Neural progenitor cell (in vitro differentiated cells): ENCODE data around the gene OSGIN1. TPM values are rescaled to one million over a fixed set of nuclear protein-coding genes. Genes with fewer than 3 reads are reported as not detected.
A peak's percentile ranks its signal among the peaks of the same experiment; 100 is the strongest.

Experiments used
- DNase-seq: peaks from one replicate; pipeline ENCODE4 v3.0.0-alpha.2; 2016; ENCODE audit warnings: low spot score
- H2AFZ ChIP-seq: fragments of 200-600 bp; sonication (generic); replicated peaks from 2 replicates; pipeline ENCODE4 v1.6.1; 2016; ENCODE audit warnings: antibody characterized with exemption
- H3F3A ChIP-seq: fragments of 200-600 bp; sonication (generic); 2 replicates; pipeline ENCODE4 v1.6.1; 2016; ENCODE audit warnings: antibody characterized with exemption, low read depth
- H3K27ac ChIP-seq: fragments of 200-600 bp; sonication (generic); 2 replicates; pipeline ENCODE4 v1.5.1; 2016; ENCODE audit warnings: mild to moderate bottlenecking
- H3K27me3 ChIP-seq: fragments of 200-600 bp; sonication (generic); 2 replicates; pipeline ENCODE4 v1.6.1; 2016; ENCODE audit warnings: mild to moderate bottlenecking, moderate library complexity
- H3K36me3 ChIP-seq: fragments of 200-600 bp; sonication (generic); 2 replicates; pipeline ENCODE4 v1.5.1; 2016
- H3K4me1 ChIP-seq: fragments of 200-600 bp; sonication (generic); 2 replicates; pipeline ENCODE4 v1.6.1; 2016; ENCODE audit warnings: mixed run types
- H3K4me2 ChIP-seq: fragments of 200-600 bp; sonication (generic); 2 replicates; pipeline ENCODE4 v1.6.1; 2016
- H3K4me3 ChIP-seq: fragments of 200-600 bp; sonication (generic); 2 replicates; pipeline ENCODE4 v1.5.1; 2016
- H3K79me2 ChIP-seq: fragments of 200-600 bp; sonication (generic); 2 replicates; pipeline ENCODE4 v1.6.1; 2016; ENCODE audit warnings: low read depth
- H3K9ac ChIP-seq: fragments of 200-600 bp; sonication (generic); 2 replicates; pipeline ENCODE4 v1.6.1; 2016
- H3K9me3 ChIP-seq: fragments of 200-600 bp; sonication (generic); 2 replicates; pipeline ENCODE4 v1.5.1; 2016; ENCODE audit warnings: low read depth
- H4K20me1 ChIP-seq: fragments of 200-600 bp; sonication (generic); 2 replicates; pipeline ENCODE4 v1.6.1; 2016; ENCODE audit warnings: low read depth
- H3K27ac Mint-ChIP-seq: 3 replicates; pipeline ENCODE4 v1.8.0; 2021; ENCODE audit warnings: mixed read lengths
- H3K27me3 Mint-ChIP-seq: 2 replicates; pipeline ENCODE4 v1.8.0; 2022; ENCODE audit warnings: low read depth, mild to moderate bottlenecking, inconsistent platforms, moderate library complexity, mixed read lengths; ENCODE audit not compliant: insufficient read depth
- H3K36me3 Mint-ChIP-seq: 3 replicates; pipeline ENCODE4 v1.8.0; 2021; ENCODE audit warnings: mixed read lengths
- H3K4me1 Mint-ChIP-seq: 3 replicates; pipeline ENCODE4 v1.8.0; 2021; ENCODE audit warnings: mixed read lengths
- H3K4me3 Mint-ChIP-seq: 3 replicates; pipeline ENCODE4 v1.8.0; 2021; ENCODE audit warnings: mild to moderate bottlenecking, moderate library complexity, mixed read lengths
- H3K9me3 Mint-ChIP-seq: 3 replicates; pipeline ENCODE4 v1.8.0; 2020; ENCODE audit warnings: mixed read lengths
- EZH2 ChIP-seq: fragments of 200-600 bp; sonication (generic); IDR thresholded peaks from 2 replicates; pipeline ENCODE4 v1.6.1; 2017; ENCODE audit warnings: antibody characterized with exemption, mild to moderate bottlenecking, moderate library complexity
- EZH2phosphoT487 ChIP-seq: fragments of 200-600 bp; sonication (generic); IDR thresholded peaks from 2 replicates; pipeline ENCODE4 v1.6.1; 2017; ENCODE audit warnings: antibody characterized with exemption
- total RNA-seq: library from RNA; depleted of rRNA; stranded (reverse); fragments of >200 nt; gene quantifications from 2 replicates; pipeline ENCODE4 v1.2.3, GENCODE V29; 2015; ENCODE audit warnings: low replicate concordance
- TF ChIP-seq, protein P1 (sequence below): fragments of 200-600 bp; sonication (generic); IDR thresholded peaks from 2 replicates; pipeline ENCODE4 v1.5.1; 2017; ENCODE audit warnings: antibody characterized with exemption, mild to moderate bottlenecking

Gene OSGIN1
- total RNA-seq, 1 donor from 2014 or later, result not detected

DNA sequence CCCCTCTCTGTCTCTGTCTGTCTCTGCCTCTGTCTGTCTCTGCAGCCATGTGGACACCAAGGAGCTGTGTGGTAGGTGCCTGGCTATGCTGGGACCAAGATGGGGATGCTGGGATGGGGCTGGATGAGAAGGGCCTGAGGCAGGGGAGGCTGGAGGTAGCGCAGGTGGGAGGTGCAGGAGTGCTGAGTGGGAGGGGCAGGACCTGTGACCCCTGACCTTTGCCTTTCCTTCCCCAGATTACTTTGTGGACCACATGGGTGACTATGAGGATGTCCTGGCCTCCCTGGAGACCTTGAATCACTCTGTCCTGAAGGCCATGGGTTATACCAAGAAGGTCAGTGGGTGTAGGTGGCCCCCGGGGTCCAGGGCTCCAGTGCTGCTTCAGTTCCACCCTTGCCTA, 27.8 kb downstream of the OSGIN1 start:
- Histone ChIP-seq H3K79me2 (no peaks in the 10 kb centered on the region), H3K4me2 (no peak overlapping the region), H4K20me1 (no peaks in the 10 kb centered on the region), H3K27me3 (no peaks in the 10 kb centered on the region), H3K4me1 (peaks cover 4% of the 10 kb centered on the region), H3K9ac (no peak overlapping the region), H3K27ac (no peak overlapping the region), H3K36me3 (no peaks in the 10 kb centered on the region), H3K4me3 (no peak overlapping the region), H3F3A (peaks cover 10% of the 10 kb centered on the region), H3K9me3 (no peaks in the 10 kb centered on the region), H2AFZ (no peak overlapping the region)
- no peak for DNase-seq
- Mint-ChIP-seq H3K4me1 (peaks cover 33% of the 10 kb centered on the region), H3K9me3 (peaks cover 32% of the 10 kb centered on the region), H3K4me3 (no peak overlapping the region), H3K27me3 (peaks cover 9% of the 10 kb centered on the region), H3K36me3 (peaks cover 49% of the 10 kb centered on the region), H3K27ac (no peak overlapping the region)
- no peak for TF ChIP-seq EZH2
- TF ChIP-seq EZH2phosphoT487, result no peak
- TF ChIP-seq, protein P1, sequence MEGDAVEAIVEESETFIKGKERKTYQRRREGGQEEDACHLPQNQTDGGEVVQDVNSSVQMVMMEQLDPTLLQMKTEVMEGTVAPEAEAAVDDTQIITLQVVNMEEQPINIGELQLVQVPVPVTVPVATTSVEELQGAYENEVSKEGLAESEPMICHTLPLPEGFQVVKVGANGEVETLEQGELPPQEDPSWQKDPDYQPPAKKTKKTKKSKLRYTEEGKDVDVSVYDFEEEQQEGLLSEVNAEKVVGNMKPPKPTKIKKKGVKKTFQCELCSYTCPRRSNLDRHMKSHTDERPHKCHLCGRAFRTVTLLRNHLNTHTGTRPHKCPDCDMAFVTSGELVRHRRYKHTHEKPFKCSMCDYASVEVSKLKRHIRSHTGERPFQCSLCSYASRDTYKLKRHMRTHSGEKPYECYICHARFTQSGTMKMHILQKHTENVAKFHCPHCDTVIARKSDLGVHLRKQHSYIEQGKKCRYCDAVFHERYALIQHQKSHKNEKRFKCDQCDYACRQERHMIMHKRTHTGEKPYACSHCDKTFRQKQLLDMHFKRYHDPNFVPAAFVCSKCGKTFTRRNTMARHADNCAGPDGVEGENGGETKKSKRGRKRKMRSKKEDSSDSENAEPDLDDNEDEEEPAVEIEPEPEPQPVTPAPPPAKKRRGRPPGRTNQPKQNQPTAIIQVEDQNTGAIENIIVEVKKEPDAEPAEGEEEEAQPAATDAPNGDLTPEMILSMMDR, result no peak

DNA sequence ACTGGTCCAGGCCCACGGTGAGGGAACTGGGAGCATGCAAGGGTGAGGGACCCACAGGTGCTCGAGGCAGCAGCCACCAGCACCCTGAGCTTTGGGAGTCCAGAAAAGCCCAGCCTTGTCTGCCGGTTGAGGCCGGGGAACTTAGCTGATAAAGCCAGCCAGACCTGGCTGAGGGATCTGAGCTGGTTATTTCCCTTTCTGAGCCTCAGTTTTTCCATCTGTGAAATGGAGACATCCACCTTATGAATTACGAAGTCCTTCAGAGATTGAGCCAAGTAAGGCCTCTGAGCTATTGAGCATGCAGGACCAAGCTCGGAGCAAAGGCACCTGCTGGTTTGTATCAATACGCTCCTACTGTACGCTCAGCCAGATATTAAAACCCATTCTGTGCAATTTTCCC, 28.8 kb downstream of the OSGIN1 start:
- no peak overlapping the region for H3K9ac ChIP-seq
- H3F3A ChIP-seq, result peaks cover 10% of the 10 kb centered on the region
- H3K4me3 ChIP-seq, result no peak overlapping the region
- H3K27me3 ChIP-seq, result no peaks in the 10 kb centered on the region
- H3K4me1 Mint-ChIP-seq, result peaks cover 30% of the 10 kb centered on the region
- H3K9me3 Mint-ChIP-seq, result peaks cover 28% of the 10 kb centered on the region
- peaks cover 4% of the 10 kb centered on the region for H3K4me1 ChIP-seq
- H2AFZ ChIP-seq, result no peak overlapping the region
- H3K36me3 ChIP-seq, result no peaks in the 10 kb centered on the region
- no peak overlapping the region for H3K27ac ChIP-seq
- H3K4me2 ChIP-seq, result no peak overlapping the region
- DNase-seq, result no peak
- H3K79me2 ChIP-seq, result no peaks in the 10 kb centered on the region
- TF ChIP-seq EZH2phosphoT487 (no peak), EZH2 (no peak)
- TF ChIP-seq, protein P1, result no peak
- peaks cover 7% of the 10 kb centered on the region for H3K27me3 Mint-ChIP-seq
- H3K9me3 ChIP-seq, result no peaks in the 10 kb centered on the region
- no peaks in the 10 kb centered on the region for H4K20me1 ChIP-seq
- H3K4me3 Mint-ChIP-seq, result no peak overlapping the region
- peak overlapping the region; percentile 17 for H3K27ac Mint-ChIP-seq
- H3K36me3 Mint-ChIP-seq, result peaks cover 46% of the 10 kb centered on the region

DNA sequence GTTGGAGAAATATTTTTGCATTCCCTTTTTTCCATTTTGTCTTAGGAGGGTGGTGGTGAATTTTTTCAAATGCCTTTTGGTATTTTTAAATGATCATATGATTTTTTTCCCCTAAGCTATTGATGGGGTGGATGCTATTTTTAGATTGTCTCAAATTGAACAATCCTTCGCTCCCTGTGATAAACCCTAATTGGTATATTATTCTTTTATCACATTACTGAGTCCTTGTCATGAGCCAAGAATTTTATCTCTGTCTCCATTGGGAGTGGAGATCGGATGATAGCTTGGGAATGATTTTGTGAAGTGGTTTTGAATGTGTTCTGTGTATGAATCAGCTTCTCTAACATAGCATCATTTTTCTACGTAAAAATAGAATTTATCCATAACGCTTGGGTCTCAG, 30.5 kb downstream of the OSGIN1 start:
- H3K9ac ChIP-seq, result no peak overlapping the region
- H3K4me2 ChIP-seq, result no peak overlapping the region
- peaks cover 3% of the 10 kb centered on the region for H3K27me3 Mint-ChIP-seq
- peaks cover 7% of the 10 kb centered on the region for H3F3A ChIP-seq
- H3K36me3 ChIP-seq, result no peaks in the 10 kb centered on the region
- H3K27me3 ChIP-seq, result no peaks in the 10 kb centered on the region
- H3K9me3 Mint-ChIP-seq, result peaks cover 18% of the 10 kb centered on the region
- H4K20me1 ChIP-seq, result no peaks in the 10 kb centered on the region
- H3K27ac Mint-ChIP-seq, result peak overlapping the region; percentile 31
- H3K4me1 ChIP-seq, result peaks cover 4% of the 10 kb centered on the region
- TF ChIP-seq, protein P1, result no peak
- no peak for TF ChIP-seq EZH2
- TF ChIP-seq EZH2phosphoT487, result no peak
- no peak overlapping the region for H3K4me3 Mint-ChIP-seq
- no peak overlapping the region for H3K27ac ChIP-seq
- H3K4me3 ChIP-seq, result no peak overlapping the region
- no peak for DNase-seq
- no peaks in the 10 kb centered on the region for H3K9me3 ChIP-seq
- no peak overlapping the region for H2AFZ ChIP-seq
- H3K4me1 Mint-ChIP-seq, result peaks cover 34% of the 10 kb centered on the region
- H3K36me3 Mint-ChIP-seq, result peaks cover 38% of the 10 kb centered on the region
- H3K79me2 ChIP-seq, result no peaks in the 10 kb centered on the region
